GM12878 (cell line): Measurements from ENCODE around the gene TRABD2A. TPM values are rescaled to one million over a fixed set of nuclear protein-coding genes. Genes with fewer than 3 reads are reported as not detected.

Experiments used
- ATAC-seq: fragments of 200-7000 bp; cut with Tn5 transposase; 3 replicates; pipeline ENCODE4 v1.9.1; 2020; ENCODE audit warnings: mild to moderate bottlenecking, moderate library complexity
- BruUV-seq: library from RNA; stranded (reverse); fragments of 400-500 nt; replicated peaks from 2 replicates; lab custom pipeline; 2021; lab: Mats Ljungman, UMichigan
- CTCF ChIA-PET: fragments of 300-600 bp; sonication (Branson Sonifier 250); formaldehyde crosslinking; extraction: SDS; loops from one replicate; lab custom pipeline; 2021; ENCODE audit warnings: inconsistent platforms; lab: Yijun Ruan, JAX
- POLR2A ChIA-PET: fragments of 350-600 bp; formaldehyde crosslinking; extraction: SDS; loops from one replicate; lab custom pipeline; 2021; ENCODE audit warnings: inconsistent platforms; lab: Charles Lee
- RAD21 ChIA-PET: fragments of 300-600 bp; sonication (Branson Sonifier 250); formaldehyde crosslinking; loops from one replicate; lab custom pipeline; 2023; ENCODE audit warnings: antibody characterized with exemption; ENCODE audit not compliant: unreplicated experiment; lab: Charles Lee
- SMC1A ChIA-PET: fragments of 300-600 bp; sonication (Branson Sonifier 250); formaldehyde crosslinking; loops from one replicate; lab custom pipeline; 2023; ENCODE audit not compliant: unreplicated experiment, uncharacterized antibody; lab: Charles Lee
- DNase-seq: peaks from one replicate; pipeline ENCODE4 v3.0.0-alpha.2; 2011; ENCODE audit warnings: low read depth, low spot score
- FAIRE-seq: peaks from 3 replicates; lab custom pipeline; 2011; peaks lifted over from hg19 to GRCh38; lab: Jason Lieb, UNC
- H2AFZ ChIP-seq: 2 replicates; pipeline ENCODE4 v1.6.0; 2011; ENCODE audit warnings: low read depth, low read length, control low read depth; ENCODE audit not compliant: control insufficient read depth
- H3K27ac ChIP-seq: 2 replicates; pipeline ENCODE4 v1.5.1; 2011; ENCODE audit warnings: control low read depth; ENCODE audit not compliant: control insufficient read depth, insufficient read depth
- H3K27me3 ChIP-seq, 2 experiments: replicated peaks in 1 of 2; 2 replicates each; pipeline versions ENCODE4 v1.6.0 to v1.6.1; 2011; ENCODE audit warnings: low read length in 1 of 2; ENCODE audit not compliant: control insufficient read depth in 2 of 2, insufficient read depth in 2 of 2
- H3K36me3 ChIP-seq, 2 experiments: 2 replicates each; pipeline ENCODE4 v1.5.1; 2011; ENCODE audit warnings: low read length in 1 of 2; ENCODE audit not compliant: control insufficient read depth in 2 of 2, insufficient read depth in 2 of 2
- H3K4me1 ChIP-seq: 2 replicates; pipeline ENCODE4 v1.6.1; 2011; ENCODE audit warnings: mild to moderate bottlenecking, low read length, moderate library complexity, mixed read lengths; ENCODE audit not compliant: control insufficient read depth, insufficient read depth
- H3K4me2 ChIP-seq: 2 replicates; pipeline ENCODE4 v1.6.0; 2011; ENCODE audit warnings: control low read depth; ENCODE audit not compliant: control insufficient read depth, insufficient read depth
- H3K4me3 ChIP-seq: fragments of 200-600 bp; sonication (generic); 2 replicates; pipeline ENCODE4 v1.5.1; 2016
- H3K79me2 ChIP-seq: 2 replicates; pipeline ENCODE4 v1.6.0; 2011; ENCODE audit warnings: low read length; ENCODE audit not compliant: control insufficient read depth, insufficient read depth
- H3K9ac ChIP-seq: 2 replicates; pipeline ENCODE4 v1.8.0; 2011; ENCODE audit warnings: low read length, control low read depth, mixed read lengths; ENCODE audit not compliant: control insufficient read depth, insufficient read depth
- H3K9me3 ChIP-seq: replicated peaks from 3 replicates; pipeline ENCODE4 v1.5.1; 2011; ENCODE audit warnings: mild to moderate bottlenecking, low read length; ENCODE audit not compliant: control insufficient read depth, insufficient read depth
- H4K20me1 ChIP-seq: 2 replicates; pipeline ENCODE4 v1.6.0; 2011; ENCODE audit not compliant: control insufficient read depth, insufficient read depth
- CBX5 ChIP-seq: sonication (generic); IDR thresholded peaks from 2 replicates; pipeline ENCODE4 v1.6.1; 2016; ENCODE audit warnings: low read depth, moderate library complexity, mild to moderate bottlenecking, inconsistent platforms
- CREB1 ChIP-seq: IDR thresholded peaks from 2 replicates; pipeline ENCODE4 v1.6.1; 2012; ENCODE audit warnings: low read depth, mild to moderate bottlenecking, inconsistent platforms
- EGR1 ChIP-seq, 2 experiments: IDR thresholded peaks; 1 replicate in 1 of 2; 2 replicates in 1 of 2; pipeline ENCODE4 v1.6.1; 2011 to 2012; ENCODE audit warnings: low read depth in 2 of 2, low read length in 2 of 2, borderline replicate concordance in 1 of 2, mild to moderate bottlenecking in 1 of 2, moderate library complexity in 1 of 2
- NBN ChIP-seq: fragments of 450-650 bp; IDR thresholded peaks from 2 replicates; pipeline ENCODE4 v1.6.1; 2016
- SMAD1 ChIP-seq: fragments of 450-650 bp; IDR thresholded peaks from 2 replicates; pipeline ENCODE4 v1.6.1; 2018; ENCODE audit warnings: mild to moderate bottlenecking, low read depth; ENCODE audit not compliant: partially characterized antibody
- TCF3 ChIP-seq: IDR thresholded peaks from 2 replicates; pipeline ENCODE4 v1.6.1; 2012; ENCODE audit warnings: low read depth, mild to moderate bottlenecking, low read length, borderline replicate concordance; ENCODE audit not compliant: insufficient read depth
- WGBS: methylation state at CpG from one replicate; pipeline ENCODE4 v1.1.6; 2016; ENCODE audit warnings: low lambda C conversion rate; ENCODE audit not compliant: insufficient replicate concordance, insufficient coverage; ENCODE audit errors: missing lambda C conversion rate; 5-methylcytosine and 5-hydroxymethylcytosine counted together
- in situ Hi-C: fragments of 300-500 bp; cut with MboI; formaldehyde crosslinking; loops from 9 replicates; pipeline ENCODE4 v1.14.3; 2018; ENCODE audit warnings: mixed read lengths
- intact Hi-C: fragments of 100-400 bp; cut with micrococcal nuclease; formaldehyde crosslinking; loops from one replicate; pipeline ENCODE4 v1.14.2; 2022; ENCODE audit not compliant: unreplicated experiment
- polyA plus RNA-seq, 11 experiments: library from polyadenylated mRNA; depleted of rRNA in 4 of 11; unstranded in 6 of 11; stranded (reverse) in 5 of 11; fragments of >200 nt; fragmentation: Nextera tagmentation in 4 of 11; fragmentation: Illumina TruSeq in 1 of 11; extraction: Ambion mirVana in 4 of 11; extraction: Trizol in 1 of 11; gene quantifications; 1 replicate in 1 of 11; 2 replicates in 10 of 11; pipeline versions ENCODE4 v1.2.1 to v1.2.3, GENCODE V29; 2011 to 2016; ENCODE audit warnings: inconsistent platforms in 2 of 11, missing spikeins in 2 of 11, low read depth in 1 of 11
- total RNA-seq, 4 experiments: library from RNA; depleted of rRNA in 3 of 4; stranded (reverse); fragments of >200 nt in 3 of 4; fragmentation: Illumina TruSeq in 1 of 4; extraction: Trizol in 1 of 4; gene quantifications; 2 replicates each; pipeline versions ENCODE4 v1.2.1 to v1.2.3, GENCODE V29; 2013 to 2021
- TF ChIP-seq, protein P1 (sequence below): fragments of 450-650 bp; IDR thresholded peaks from 2 replicates; pipeline ENCODE4 v1.6.1; 2018; ENCODE audit warnings: mild to moderate bottlenecking, low read depth, moderate library complexity; ENCODE audit not compliant: partially characterized antibody
- TF ChIP-seq, protein P2 (sequence below): fragments of 450-650 bp; conservative IDR thresholded peaks from 2 replicates; pipeline ENCODE4 v1.6.1; 2017; ENCODE audit warnings: mild to moderate bottlenecking, moderate library complexity
- TF ChIP-seq, protein P3 (sequence below): fragments of 450-650 bp; IDR thresholded peaks from 2 replicates; pipeline ENCODE4 v1.6.1; 2014; ENCODE audit warnings: mild to moderate bottlenecking
- TF ChIP-seq, protein P4 (sequence below): fragments of 150-350 bp; IDR thresholded peaks from 2 replicates; pipeline ENCODE4 v1.6.1; 2014; ENCODE audit warnings: mild to moderate bottlenecking, low read depth, low read length

Gene TRABD2A
- total and polyA plus RNA-seq, 10 of the 15 experiments (the other 5 are each of a cell fraction or from before 2014, with no cell fraction given) = 1.4 to 7.6 (median 4.1) TPM

DNA sequence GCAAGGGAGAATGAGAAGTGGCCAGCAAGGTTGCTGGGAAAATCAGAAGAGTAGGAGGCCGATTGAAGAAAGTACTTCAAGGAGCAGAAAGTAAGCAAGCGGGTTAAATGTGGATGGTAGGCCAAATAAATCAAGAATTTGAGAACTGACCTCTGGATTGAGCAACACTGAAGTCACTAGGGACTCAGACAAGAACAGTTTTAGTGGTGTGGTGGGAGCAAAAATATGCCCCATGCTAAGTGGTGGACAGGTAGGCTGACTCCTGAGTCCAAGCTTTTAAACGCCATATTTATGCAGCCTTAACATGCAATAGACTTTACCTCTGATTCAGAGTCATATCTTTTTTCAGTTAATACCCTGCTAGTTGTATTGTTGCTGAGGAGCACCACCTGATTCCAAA, 4.5 kb downstream of the TRABD2A start:
- Histone ChIP-seq H3K79me2 (no peaks in the 10 kb centered on the region), H3K9ac (no peak overlapping the region), H3K4me3 (no peak overlapping the region), H3K36me3 (no peaks in the 10 kb centered on the region), H3K27ac (no peak overlapping the region), H2AFZ (no peak overlapping the region), H4K20me1 (no peaks in the 10 kb centered on the region), H3K4me2 (no peak overlapping the region), H3K27me3 (peaks cover 0 to 5% of the 10 kb centered on the region in 2 experiments; a peak in 3 of 4 replicates), H3K9me3 (no peaks in the 10 kb centered on the region), H3K4me1 (peaks cover 12% of the 10 kb centered on the region)
- DNase-seq (no peak), FAIRE-seq (no peak), ATAC-seq (no peak)
- WGBS = 29% methylated on average over 3 of the region's 3 CpGs
- intact Hi-C loops (loop anchor here (5.0 kb wide), 1 partner anchor 59 kb away; no protein-coding TSS in a partner anchor), in situ Hi-C loops (no loop called here)
- SMC1A ChIA-PET = interaction anchor here (1.2 kb wide), 1 partner anchor 50 kb away, joined by 5 read pairs; no protein-coding TSS in a partner anchor
- POLR2A ChIA-PET = interaction anchor here (1.3 kb wide), 1 partner anchor 30 kb away, joined by 4 read pairs; no protein-coding TSS in a partner anchor
- no peak for TF ChIP-seq CBX5
- TF ChIP-seq, protein P1, sequence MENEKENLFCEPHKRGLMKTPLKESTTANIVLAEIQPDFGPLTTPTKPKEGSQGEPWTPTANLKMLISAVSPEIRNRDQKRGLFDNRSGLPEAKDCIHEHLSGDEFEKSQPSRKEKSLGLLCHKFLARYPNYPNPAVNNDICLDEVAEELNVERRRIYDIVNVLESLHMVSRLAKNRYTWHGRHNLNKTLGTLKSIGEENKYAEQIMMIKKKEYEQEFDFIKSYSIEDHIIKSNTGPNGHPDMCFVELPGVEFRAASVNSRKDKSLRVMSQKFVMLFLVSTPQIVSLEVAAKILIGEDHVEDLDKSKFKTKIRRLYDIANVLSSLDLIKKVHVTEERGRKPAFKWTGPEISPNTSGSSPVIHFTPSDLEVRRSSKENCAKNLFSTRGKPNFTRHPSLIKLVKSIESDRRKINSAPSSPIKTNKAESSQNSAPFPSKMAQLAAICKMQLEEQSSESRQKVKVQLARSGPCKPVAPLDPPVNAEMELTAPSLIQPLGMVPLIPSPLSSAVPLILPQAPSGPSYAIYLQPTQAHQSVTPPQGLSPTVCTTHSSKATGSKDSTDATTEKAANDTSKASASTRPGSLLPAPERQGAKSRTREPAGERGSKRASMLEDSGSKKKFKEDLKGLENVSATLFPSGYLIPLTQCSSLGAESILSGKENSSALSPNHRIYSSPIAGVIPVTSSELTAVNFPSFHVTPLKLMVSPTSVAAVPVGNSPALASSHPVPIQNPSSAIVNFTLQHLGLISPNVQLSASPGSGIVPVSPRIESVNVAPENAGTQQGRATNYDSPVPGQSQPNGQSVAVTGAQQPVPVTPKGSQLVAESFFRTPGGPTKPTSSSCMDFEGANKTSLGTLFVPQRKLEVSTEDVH = no peak
- no peak for TF ChIP-seq SMAD1
- TF ChIP-seq TCF3 = no peak
- TF ChIP-seq, protein P2, sequence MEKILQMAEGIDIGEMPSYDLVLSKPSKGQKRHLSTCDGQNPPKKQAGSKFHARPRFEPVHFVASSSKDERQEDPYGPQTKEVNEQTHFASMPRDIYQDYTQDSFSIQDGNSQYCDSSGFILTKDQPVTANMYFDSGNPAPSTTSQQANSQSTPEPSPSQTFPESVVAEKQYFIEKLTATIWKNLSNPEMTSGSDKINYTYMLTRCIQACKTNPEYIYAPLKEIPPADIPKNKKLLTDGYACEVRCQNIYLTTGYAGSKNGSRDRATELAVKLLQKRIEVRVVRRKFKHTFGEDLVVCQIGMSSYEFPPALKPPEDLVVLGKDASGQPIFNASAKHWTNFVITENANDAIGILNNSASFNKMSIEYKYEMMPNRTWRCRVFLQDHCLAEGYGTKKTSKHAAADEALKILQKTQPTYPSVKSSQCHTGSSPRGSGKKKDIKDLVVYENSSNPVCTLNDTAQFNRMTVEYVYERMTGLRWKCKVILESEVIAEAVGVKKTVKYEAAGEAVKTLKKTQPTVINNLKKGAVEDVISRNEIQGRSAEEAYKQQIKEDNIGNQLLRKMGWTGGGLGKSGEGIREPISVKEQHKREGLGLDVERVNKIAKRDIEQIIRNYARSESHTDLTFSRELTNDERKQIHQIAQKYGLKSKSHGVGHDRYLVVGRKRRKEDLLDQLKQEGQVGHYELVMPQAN = no peak
- no peak for TF ChIP-seq EGR1 (IDR thresholded peaks at IDR 0.05; ENCODE audit: borderline replicate concordance in 1 of 2, low read depth in 2 of 2, low read length in 2 of 2)
- TF ChIP-seq, protein P3, sequence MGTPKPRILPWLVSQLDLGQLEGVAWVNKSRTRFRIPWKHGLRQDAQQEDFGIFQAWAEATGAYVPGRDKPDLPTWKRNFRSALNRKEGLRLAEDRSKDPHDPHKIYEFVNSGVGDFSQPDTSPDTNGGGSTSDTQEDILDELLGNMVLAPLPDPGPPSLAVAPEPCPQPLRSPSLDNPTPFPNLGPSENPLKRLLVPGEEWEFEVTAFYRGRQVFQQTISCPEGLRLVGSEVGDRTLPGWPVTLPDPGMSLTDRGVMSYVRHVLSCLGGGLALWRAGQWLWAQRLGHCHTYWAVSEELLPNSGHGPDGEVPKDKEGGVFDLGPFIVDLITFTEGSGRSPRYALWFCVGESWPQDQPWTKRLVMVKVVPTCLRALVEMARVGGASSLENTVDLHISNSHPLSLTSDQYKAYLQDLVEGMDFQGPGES = no peak
- no peak for TF ChIP-seq CREB1
- TF ChIP-seq, protein P4, sequence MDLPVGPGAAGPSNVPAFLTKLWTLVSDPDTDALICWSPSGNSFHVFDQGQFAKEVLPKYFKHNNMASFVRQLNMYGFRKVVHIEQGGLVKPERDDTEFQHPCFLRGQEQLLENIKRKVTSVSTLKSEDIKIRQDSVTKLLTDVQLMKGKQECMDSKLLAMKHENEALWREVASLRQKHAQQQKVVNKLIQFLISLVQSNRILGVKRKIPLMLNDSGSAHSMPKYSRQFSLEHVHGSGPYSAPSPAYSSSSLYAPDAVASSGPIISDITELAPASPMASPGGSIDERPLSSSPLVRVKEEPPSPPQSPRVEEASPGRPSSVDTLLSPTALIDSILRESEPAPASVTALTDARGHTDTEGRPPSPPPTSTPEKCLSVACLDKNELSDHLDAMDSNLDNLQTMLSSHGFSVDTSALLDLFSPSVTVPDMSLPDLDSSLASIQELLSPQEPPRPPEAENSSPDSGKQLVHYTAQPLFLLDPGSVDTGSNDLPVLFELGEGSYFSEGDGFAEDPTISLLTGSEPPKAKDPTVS = no peak
- no peak for TF ChIP-seq NBN
- RAD21 ChIA-PET = interaction anchor here (7.6 kb wide), 1 partner anchor 49 kb away, joined by 74 read pairs; no protein-coding TSS in a partner anchor
- BruUV-seq = no TSS peak
- CTCF ChIA-PET = interaction anchor here (1.1 to 11.1 kb wide), 2 partner anchors 11 to 48 kb away, joined by 4 to 133 read pairs; no protein-coding TSS in a partner anchor
